ENCODE measurements around the gene MARCHF2. TPM values are rescaled to one million over a fixed set of nuclear protein-coding genes. Genes with fewer than 3 reads are reported as not detected.

The MARCHF2 gene
- total RNA-seq, 6 experiments from 2014 or later = 22.5 to 146 (median 32.3) TPM

- intact Hi-C loops (cut with DNase I) = no loop called here
- TF ChIP-seq POLR2A (IDR thresholded peaks at IDR 0.05) (no peak), CTCF (IDR thresholded peaks at IDR 0.05) (no peak)
- Histone ChIP-seq H3K9me3 (no peaks in the 10 kb centered on the region), H3K4me3 (no peak overlapping the region), H3K4me1 (peaks cover 0 to 5% (median 0%) of the 10 kb centered on the region in 4 donors), H3K36me3 (peaks cover 17 to 97% (median 62%) of the 10 kb centered on the region in 4 donors), H3K27me3 (no peaks in the 10 kb centered on the region), H3K27ac (no peak overlapping the region)
- WGBS (ENCODE audit: insufficient coverage, low coverage, low lambda C conversion rate, missing lambda C conversion rate) = 61% methylated on average over 3 of the region's 3 CpGs
- DNase-seq (no peak), ATAC-seq (peak; percentile 19 to 48 (median 36))
Measured at GRCh38 chr19:8468124-8468523, 55.0 kb downstream of the MARCHF2 start.

DNA sequence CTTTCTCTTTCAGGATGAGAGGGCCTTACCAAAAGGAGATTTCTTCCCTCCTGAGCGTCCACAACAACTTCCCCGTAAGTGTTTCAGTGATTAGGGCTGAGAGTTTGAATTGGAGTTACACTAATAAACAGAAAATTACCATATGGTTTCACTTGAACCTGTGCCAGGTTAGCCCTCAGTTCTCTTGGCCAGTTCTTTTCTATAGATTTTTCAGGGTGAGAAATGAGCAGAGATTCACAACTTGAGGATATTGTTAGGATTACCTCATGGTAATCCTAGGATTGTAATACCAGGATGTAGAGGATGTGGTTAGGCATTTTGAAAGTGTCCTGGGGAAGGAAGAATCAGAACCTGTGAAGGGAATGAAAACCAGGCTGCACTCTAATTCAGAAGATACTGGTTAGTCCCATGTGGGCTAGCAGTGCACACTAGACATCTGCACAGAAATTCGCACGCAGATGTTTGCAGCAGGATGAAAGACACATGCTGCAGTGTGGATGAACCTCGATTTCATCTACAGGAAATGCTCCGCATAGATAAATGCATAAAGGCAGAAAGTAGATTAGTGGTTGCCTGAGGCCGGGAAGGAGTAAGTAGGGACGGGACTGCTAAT, 55.8 kb downstream of the MARCHF2 start:
- Histone ChIP-seq H3K27me3 (no peaks in the 10 kb centered on the region), H3K9me3 (no peaks in the 10 kb centered on the region), H3K4me3 (no peak overlapping the region), H3K27ac (no peak overlapping the region), H3K4me1 (peaks cover 0 to 5% (median 0%) of the 10 kb centered on the region in 4 donors), H3K36me3 (peaks cover 17 to 97% (median 62%) of the 10 kb centered on the region in 4 donors)
- TF ChIP-seq CTCF (IDR thresholded peaks at IDR 0.05) = no peak
- DNase-seq (no peak), ATAC-seq (no peak)
- intact Hi-C loops (cut with DNase I) = no loop called here
- WGBS (ENCODE audit: insufficient coverage, low coverage, low lambda C conversion rate, missing lambda C conversion rate) = 76% methylated on average over 8 of the region's 8 CpGs

- Histone ChIP-seq H3K27ac (no peak overlapping the region), H3K4me3 (no peak overlapping the region), H3K4me1 (peaks cover 0 to 5% (median 0%) of the 10 kb centered on the region in 4 donors), H3K27me3 (no peaks in the 10 kb centered on the region), H3K9me3 (no peaks in the 10 kb centered on the region), H3K36me3 (peaks cover 17 to 97% (median 62%) of the 10 kb centered on the region in 4 donors)
- intact Hi-C loops (cut with DNase I) = no loop called here
- 76% methylated on average over 5 of the region's 13 CpGs for WGBS (ENCODE audit: insufficient coverage, low coverage, low lambda C conversion rate, missing lambda C conversion rate)
- ATAC-seq (no peak), DNase-seq (no peak)
- TF ChIP-seq POLR2A (IDR thresholded peaks at IDR 0.05) (no peak), CTCF (IDR thresholded peaks at IDR 0.05) (no peak)
Measured at GRCh38 chr19:8469613-8470368, 56.7 kb downstream of the MARCHF2 start.

DNA sequence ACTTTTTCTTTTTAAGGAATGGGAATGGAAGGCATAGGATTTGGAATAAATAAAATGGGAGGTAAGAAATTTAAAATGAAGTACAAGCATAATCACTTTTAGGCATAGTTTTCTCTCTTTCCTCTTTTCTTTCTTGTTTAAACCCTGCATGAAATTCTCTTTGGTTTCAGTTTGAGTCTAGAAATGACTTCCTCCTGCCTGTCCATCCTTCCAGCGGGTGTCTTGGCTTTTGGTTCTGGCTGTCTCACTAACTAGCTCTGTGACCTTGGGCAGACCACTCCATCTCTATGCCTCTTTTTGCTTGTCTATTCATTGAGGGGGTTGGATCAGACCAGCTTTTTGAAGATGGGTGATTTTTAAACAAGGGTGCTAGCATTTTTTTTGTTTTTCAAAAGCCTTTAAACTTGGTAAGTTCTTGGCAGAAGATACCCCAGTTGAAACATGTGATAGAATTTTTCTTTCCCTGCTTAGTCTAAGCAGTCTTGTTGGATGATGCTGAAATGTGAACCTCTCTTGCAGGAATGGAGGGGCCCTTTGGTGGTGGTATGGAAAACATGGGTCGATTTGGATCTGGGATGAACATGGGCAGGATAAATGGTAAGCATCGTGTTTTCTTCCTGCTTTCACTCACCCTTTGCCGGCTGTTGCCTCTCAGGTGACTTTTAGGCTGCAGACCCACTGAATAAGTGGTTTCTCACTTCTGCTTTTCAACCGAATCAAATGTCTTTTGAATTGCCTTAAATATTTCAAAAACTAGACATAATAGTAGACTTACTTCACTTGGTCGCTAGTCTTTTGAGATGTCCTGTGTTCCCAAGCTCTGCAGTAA, 60.8 kb downstream of the MARCHF2 start:
- intact Hi-C loops (cut with DNase I) = no loop called here
- peak in 1 of 4 donors; percentile 46 for ATAC-seq
- 76% methylated on average over 6 of the region's 6 CpGs for WGBS (ENCODE audit: insufficient coverage, low coverage, low lambda C conversion rate, missing lambda C conversion rate)
- Histone ChIP-seq H3K4me1 (no peaks in the 10 kb centered on the region), H3K36me3 (peaks cover 8 to 97% (median 51%) of the 10 kb centered on the region in 4 donors), H3K4me3 (no peak overlapping the region), H3K9me3 (no peaks in the 10 kb centered on the region), H3K27me3 (no peaks in the 10 kb centered on the region), H3K27ac (no peak overlapping the region)
- no peak for TF ChIP-seq CTCF (IDR thresholded peaks at IDR 0.05)
- no peak for TF ChIP-seq POLR2A (IDR thresholded peaks at IDR 0.05)
- DNase-seq = no peak
